EL (cell line): Measurements from ENCODE around the gene KCNH4.
A peak's percentile ranks its signal among the peaks of the same experiment; 100 is the strongest.
"Not testable (repeated sequence)": the region's sequence is repeated elsewhere in the genome, so short reads cannot be mapped to it uniquely, and the experiment has no call there.

Experiments
- DNase-seq: peaks from one replicate; pipeline ENCODE4 v3.0.0-alpha.2; 2016

The KCNH4 gene

GRCh38 chr17:42180922-42181850 is at the start of gene KCNH4:
Gene KCNH4 (minus strand): TSS chr17:42181142. CDS start chr17:42180945, 197 bp downstream.
- peak; percentile 71 for DNase-seq

- DNase-seq: no peak
Measured at GRCh38 chr17:42230225-42230624, 49.3 kb upstream of the KCNH4 start.

GRCh38 chr17:42227849-42228700 is 47.1 kb upstream of the KCNH4 start:
- DNase-seq: peak; percentile 16

- DNase-seq: no peak
Measured at GRCh38 chr17:42225646-42226045, 44.7 kb upstream of the KCNH4 start.

GRCh38 chr17:42224651-42225050 is 43.7 kb upstream of the KCNH4 start:
- no peak for DNase-seq

GRCh38 chr17:42221886-42222745 is 41.2 kb upstream of the KCNH4 start:
- peak; percentile 61 for DNase-seq

GRCh38 chr17:42219280-42219679 is 38.3 kb upstream of the KCNH4 start:
- DNase-seq: not testable (repeated sequence)

GRCh38 chr17:42214156-42214555 is 33.2 kb upstream of the KCNH4 start:
- DNase-seq: no peak

GRCh38 chr17:42212382-42212781 is 31.4 kb upstream of the KCNH4 start:
- no peak for DNase-seq

GRCh38 chr17:42211921-42212341 is 31.0 kb upstream of the KCNH4 start:
- not testable (repeated sequence) for DNase-seq

GRCh38 chr17:42210046-42210445 is 29.1 kb upstream of the KCNH4 start:
- DNase-seq: no peak

GRCh38 chr17:42206153-42206612 is 25.2 kb upstream of the KCNH4 start:
- DNase-seq: not testable (repeated sequence)

GRCh38 chr17:42203354-42203753 is 22.4 kb upstream of the KCNH4 start:
- DNase-seq: no peak

GRCh38 chr17:42202696-42203095 is 21.8 kb upstream of the KCNH4 start:
- DNase-seq: no peak

- DNase-seq: no peak
Measured at GRCh38 chr17:42202159-42202558, 21.2 kb upstream of the KCNH4 start.

- DNase-seq: no peak
Measured at GRCh38 chr17:42201458-42201772, 20.5 kb upstream of the KCNH4 start.

GRCh38 chr17:42200706-42201457 is 19.9 kb upstream of the KCNH4 start:
- no peak for DNase-seq

- DNase-seq: no peak
Measured at GRCh38 chr17:42199416-42200011, 18.6 kb upstream of the KCNH4 start.

- DNase-seq: no peak
Measured at GRCh38 chr17:42198897-42199296, 18.0 kb upstream of the KCNH4 start.

GRCh38 chr17:42197564-42198156 is 16.7 kb upstream of the KCNH4 start:
- no peak for DNase-seq
